ENCODE data around the gene SLC2A1.
"Not testable (repeated sequence)": the region's sequence is repeated elsewhere in the genome, so short reads cannot be mapped to it uniquely, and the experiment has no call there.

SLC2A1 gene

GRCh38 chr1:42915456-42915855 is 43.2 kb downstream of the SLC2A1 start:
- TF ChIP-seq, protein P1, sequence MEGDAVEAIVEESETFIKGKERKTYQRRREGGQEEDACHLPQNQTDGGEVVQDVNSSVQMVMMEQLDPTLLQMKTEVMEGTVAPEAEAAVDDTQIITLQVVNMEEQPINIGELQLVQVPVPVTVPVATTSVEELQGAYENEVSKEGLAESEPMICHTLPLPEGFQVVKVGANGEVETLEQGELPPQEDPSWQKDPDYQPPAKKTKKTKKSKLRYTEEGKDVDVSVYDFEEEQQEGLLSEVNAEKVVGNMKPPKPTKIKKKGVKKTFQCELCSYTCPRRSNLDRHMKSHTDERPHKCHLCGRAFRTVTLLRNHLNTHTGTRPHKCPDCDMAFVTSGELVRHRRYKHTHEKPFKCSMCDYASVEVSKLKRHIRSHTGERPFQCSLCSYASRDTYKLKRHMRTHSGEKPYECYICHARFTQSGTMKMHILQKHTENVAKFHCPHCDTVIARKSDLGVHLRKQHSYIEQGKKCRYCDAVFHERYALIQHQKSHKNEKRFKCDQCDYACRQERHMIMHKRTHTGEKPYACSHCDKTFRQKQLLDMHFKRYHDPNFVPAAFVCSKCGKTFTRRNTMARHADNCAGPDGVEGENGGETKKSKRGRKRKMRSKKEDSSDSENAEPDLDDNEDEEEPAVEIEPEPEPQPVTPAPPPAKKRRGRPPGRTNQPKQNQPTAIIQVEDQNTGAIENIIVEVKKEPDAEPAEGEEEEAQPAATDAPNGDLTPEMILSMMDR (conservative IDR thresholded peaks at IDR 0.05): no peak
- no peak for TF ChIP-seq ZFX (IDR thresholded peaks at IDR 0.05)
- no peak overlapping the region for H3K27ac ChIP-seq

DNA sequence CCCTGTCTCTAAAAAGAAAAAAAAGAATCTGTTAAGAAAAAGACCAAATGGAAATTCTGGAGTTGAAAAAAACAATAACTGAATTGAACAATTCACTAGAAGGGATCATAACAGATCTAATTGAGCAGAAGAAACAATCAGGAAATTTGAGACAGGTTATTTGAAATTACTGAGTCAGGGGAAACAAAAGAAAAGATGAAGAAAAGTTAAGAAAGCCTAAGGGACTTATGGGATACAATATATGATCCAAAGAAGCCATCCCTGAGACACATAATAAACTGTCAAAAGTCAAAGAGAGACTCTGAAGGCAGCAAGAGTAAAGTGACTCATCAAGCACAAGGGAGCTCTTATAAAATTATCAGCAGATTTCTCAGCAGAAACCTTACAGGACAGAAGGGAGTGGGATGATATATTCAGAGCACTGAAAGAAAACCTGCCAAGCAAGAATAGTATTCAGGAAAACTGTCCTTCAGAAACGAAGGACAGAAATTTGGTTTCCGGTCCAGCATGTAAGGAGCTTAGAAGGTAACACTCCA is 44.5 kb downstream of the SLC2A1 start:
- no peak overlapping the region for H3K27ac ChIP-seq
- no peak for TF ChIP-seq ZFX (IDR thresholded peaks at IDR 0.05)
- TF ChIP-seq, protein P1 (conservative IDR thresholded peaks at IDR 0.05): no peak

DNA sequence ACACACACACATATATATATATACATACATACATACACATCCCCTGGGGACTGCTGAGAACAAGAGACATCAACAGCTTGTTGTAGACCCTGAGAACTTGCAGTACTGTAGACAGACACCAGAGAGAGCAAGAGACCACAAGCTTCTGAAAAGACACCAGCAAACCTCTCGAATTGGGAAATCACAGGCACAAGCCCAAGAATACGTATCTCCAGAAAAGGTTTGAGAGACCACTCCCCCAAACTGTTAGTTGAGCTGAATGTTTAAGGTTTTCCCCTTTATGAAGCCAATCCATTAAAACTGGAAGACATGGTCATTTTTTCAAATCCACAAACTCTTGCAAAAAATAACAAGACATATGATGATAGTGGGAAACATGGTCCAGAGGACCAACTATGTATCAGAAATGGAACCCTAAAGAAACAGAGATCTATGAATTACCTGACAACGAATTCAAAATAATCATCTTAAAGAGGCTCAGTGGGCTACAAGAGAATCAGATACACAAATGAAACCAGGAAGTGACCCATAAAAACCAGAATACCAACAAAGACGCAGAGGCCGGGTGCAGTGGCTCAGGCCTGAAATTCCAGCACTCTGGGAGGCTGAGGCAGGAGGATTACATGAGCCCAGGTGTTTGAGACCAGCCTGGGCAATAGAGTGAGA is 45.1 kb downstream of the SLC2A1 start:
- TF ChIP-seq ZFX (IDR thresholded peaks at IDR 0.05): no peak
- TF ChIP-seq, protein P1 (conservative IDR thresholded peaks at IDR 0.05): peak; percentile 86
- H3K27ac ChIP-seq: no peak overlapping the region

DNA sequence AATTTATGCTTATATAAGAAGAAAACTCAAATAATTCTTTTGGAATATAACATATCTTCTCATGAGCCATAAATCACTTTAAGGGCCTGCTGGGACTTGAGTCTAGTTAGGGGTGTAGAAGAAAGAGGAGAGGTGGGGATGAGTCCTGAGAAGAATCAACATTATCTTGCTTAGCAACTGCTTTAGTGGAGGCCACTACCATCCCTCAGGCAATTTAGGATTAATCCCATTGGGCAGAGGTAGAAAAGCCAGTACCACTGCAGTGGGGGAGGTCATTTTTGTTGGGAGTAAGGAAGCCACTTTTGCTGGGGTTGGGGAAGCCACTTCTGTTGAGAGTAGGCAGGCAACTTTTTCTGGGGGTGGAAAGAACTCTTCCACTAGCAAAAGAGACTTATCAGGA is 47.7 kb downstream of the SLC2A1 start:
- no peak for TF ChIP-seq ZFX (IDR thresholded peaks at IDR 0.05)
- TF ChIP-seq, protein P1 (conservative IDR thresholded peaks at IDR 0.05): no peak
- no peak overlapping the region for H3K27ac ChIP-seq

GRCh38 chr1:42908046-42908445 is 50.6 kb downstream of the SLC2A1 start:
- TF ChIP-seq, protein P1 (conservative IDR thresholded peaks at IDR 0.05): no peak
- no peak for TF ChIP-seq ZFX (IDR thresholded peaks at IDR 0.05)
- no peak overlapping the region for H3K27ac ChIP-seq

- TF ChIP-seq ZFX (IDR thresholded peaks at IDR 0.05): no peak
- TF ChIP-seq, protein P1 (conservative IDR thresholded peaks at IDR 0.05): no peak
- no peak overlapping the region for H3K27ac ChIP-seq
These were observed 54.2 kb downstream of the SLC2A1 start for GRCh38 chr1:42904434-42904833.

- not testable (repeated sequence) for H3K27ac ChIP-seq
These were observed 58.7 kb downstream of the SLC2A1 start for GRCh38 chr1:42899960-42900359.

Measured in C4-2B (cell line).